Measurements from ENCODE around the gene ERFE.

GRCh38 chr2:238128534-238129001 lies 30.2 kb upstream of the ERFE start:
- TF ChIP-seq CTCF (IDR thresholded peaks at IDR 0.05) (no peak), POLR2A (IDR thresholded peaks at IDR 0.05) (no peak)

All from suprapubic skin (tissue), 3 donors.